Keratinocyte (primary cell): Measurements from ENCODE around the gene FOS.

Source experiments
- EZH2 ChIP-seq: IDR thresholded peaks from one replicate; pipeline ENCODE4 v1.6.1; 2012; ENCODE audit warnings: inconsistent platforms, mild to moderate bottlenecking, low read length, moderate library complexity
- TF ChIP-seq, protein P1 (sequence below), 3 experiments: IDR thresholded peaks in 1 of 3; conservative IDR thresholded peaks in 1 of 3; optimal IDR thresholded peaks in 1 of 3; 2 replicates in 2 of 3; 3 replicates in 1 of 3; pipeline versions ENCODE3 to v1.5.1; 2011; ENCODE audit warnings: low read length in 3 of 3, mild to moderate bottlenecking in 3 of 3, moderate library complexity in 2 of 3, control low read depth in 1 of 3, inconsistent platforms in 1 of 3; ENCODE audit not compliant: insufficient read depth in 2 of 3; ENCODE audit errors: extremely low read depth in 1 of 3

DNA sequence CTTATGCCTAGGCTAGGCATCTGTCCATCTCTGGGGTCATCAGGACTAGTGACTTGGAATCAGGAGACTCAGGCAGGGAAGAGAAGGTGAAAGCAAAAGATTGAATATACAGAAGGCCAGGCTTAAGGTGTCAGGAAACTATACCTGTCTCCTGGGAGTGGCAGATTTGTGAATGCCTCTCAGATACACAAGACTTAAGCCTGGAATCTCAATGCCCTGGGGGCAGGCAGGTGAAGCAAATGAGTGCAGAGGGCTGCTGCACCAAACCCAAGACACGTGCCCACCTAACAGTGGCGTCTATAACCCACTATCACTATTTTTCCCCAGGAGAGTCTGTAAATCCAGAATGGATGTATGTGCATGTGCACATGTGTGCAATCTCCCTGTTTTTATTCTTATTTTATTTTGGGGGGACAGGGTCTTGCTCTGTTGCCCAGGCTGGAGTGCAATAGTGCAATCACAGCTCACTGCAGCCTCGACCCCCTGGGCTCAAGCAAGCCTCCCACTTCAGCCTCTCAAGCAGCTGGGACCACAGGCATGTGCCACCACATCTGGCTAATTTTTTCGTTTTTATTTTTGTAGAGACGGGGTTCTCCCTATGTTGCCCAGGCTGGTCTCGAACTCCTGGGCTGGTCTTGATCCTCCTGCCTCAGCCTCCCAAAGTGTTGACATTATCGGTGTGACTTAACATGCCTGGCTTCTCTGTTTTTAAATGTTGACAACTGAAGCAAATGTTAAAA, 31.9 kb upstream of the FOS start:
- no peak for TF ChIP-seq EZH2
- TF ChIP-seq, protein P1, sequence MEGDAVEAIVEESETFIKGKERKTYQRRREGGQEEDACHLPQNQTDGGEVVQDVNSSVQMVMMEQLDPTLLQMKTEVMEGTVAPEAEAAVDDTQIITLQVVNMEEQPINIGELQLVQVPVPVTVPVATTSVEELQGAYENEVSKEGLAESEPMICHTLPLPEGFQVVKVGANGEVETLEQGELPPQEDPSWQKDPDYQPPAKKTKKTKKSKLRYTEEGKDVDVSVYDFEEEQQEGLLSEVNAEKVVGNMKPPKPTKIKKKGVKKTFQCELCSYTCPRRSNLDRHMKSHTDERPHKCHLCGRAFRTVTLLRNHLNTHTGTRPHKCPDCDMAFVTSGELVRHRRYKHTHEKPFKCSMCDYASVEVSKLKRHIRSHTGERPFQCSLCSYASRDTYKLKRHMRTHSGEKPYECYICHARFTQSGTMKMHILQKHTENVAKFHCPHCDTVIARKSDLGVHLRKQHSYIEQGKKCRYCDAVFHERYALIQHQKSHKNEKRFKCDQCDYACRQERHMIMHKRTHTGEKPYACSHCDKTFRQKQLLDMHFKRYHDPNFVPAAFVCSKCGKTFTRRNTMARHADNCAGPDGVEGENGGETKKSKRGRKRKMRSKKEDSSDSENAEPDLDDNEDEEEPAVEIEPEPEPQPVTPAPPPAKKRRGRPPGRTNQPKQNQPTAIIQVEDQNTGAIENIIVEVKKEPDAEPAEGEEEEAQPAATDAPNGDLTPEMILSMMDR (optimal IDR thresholded peaks at IDR 0.05 in 1 of 3, IDR thresholded peaks at IDR 0.05 in 1 of 3, conservative IDR thresholded peaks at IDR 0.05 in 1 of 3; ENCODE audit: extremely low read depth in 1 of 3, insufficient read depth in 2 of 3, low read length in 3 of 3) = no peak
